Activated B cell treated with CpG ODN at 0.5 μM for 24 hours (primary cell): ENCODE data around the gene ECEL1. TPM values are rescaled to one million over a fixed set of nuclear protein-coding genes. Genes with fewer than 3 reads are reported as not detected.

Source experiments
- ATAC-seq: fragments of 200-7000 bp; cut with Tn5 transposase; one replicate; pipeline ENCODE4 v1.10.0; 2021; ENCODE audit warnings: low read depth, mild to moderate bottlenecking, moderate library complexity
- CTCF ChIA-PET: fragments of 350-600 bp; sonication (Branson Sonifier 250); formaldehyde crosslinking; loops from one replicate; lab custom pipeline; 2021; ENCODE audit warnings: antibody characterized with exemption; lab: Charles Lee
- POLR2A ChIA-PET: fragments of 350-600 bp; sonication (Branson Sonifier 250); formaldehyde crosslinking; loops from one replicate; lab custom pipeline; 2021; ENCODE audit warnings: antibody characterized with exemption; lab: Charles Lee
- DNase-seq: peaks from one replicate; pipeline ENCODE4 v3.0.0; 2022
- H3K27ac Mint-ChIP-seq: one replicate; pipeline ENCODE4 v1.8.0; 2020; ENCODE audit warnings: mixed read lengths
- H3K27me3 Mint-ChIP-seq: one replicate; pipeline ENCODE4 v1.8.0; 2021; ENCODE audit warnings: mixed read lengths
- H3K36me3 Mint-ChIP-seq: one replicate; pipeline ENCODE4 v1.8.0; 2021; ENCODE audit warnings: low read depth, mixed read lengths
- H3K4me1 Mint-ChIP-seq: one replicate; pipeline ENCODE4 v1.8.0; 2021; ENCODE audit warnings: mixed read lengths
- H3K4me3 Mint-ChIP-seq: one replicate; pipeline ENCODE4 v1.8.0; 2020; ENCODE audit warnings: mild to moderate bottlenecking, mixed read lengths
- H3K9me3 Mint-ChIP-seq: one replicate; pipeline ENCODE4 v1.8.0; 2020; ENCODE audit warnings: mixed read lengths
- intact Hi-C: fragments of 100-400 bp; cut with micrococcal nuclease; formaldehyde crosslinking; loops from one replicate; pipeline ENCODE4 v1.15.1; 2024
- total RNA-seq: library from RNA; stranded (reverse); gene quantifications from 2 replicates; pipeline ENCODE4 v1.2.3, GENCODE V29; 2022
- TF ChIP-seq, protein P1 (sequence below): fragments of 200-600 bp; IDR thresholded peaks from one replicate; pipeline ENCODE4 v1.8.0; 2022; ENCODE audit warnings: antibody characterized with exemption, mild to moderate bottlenecking

ECEL1 gene
- total RNA-seq, 1 donor from 2014 or later: not detected

DNA sequence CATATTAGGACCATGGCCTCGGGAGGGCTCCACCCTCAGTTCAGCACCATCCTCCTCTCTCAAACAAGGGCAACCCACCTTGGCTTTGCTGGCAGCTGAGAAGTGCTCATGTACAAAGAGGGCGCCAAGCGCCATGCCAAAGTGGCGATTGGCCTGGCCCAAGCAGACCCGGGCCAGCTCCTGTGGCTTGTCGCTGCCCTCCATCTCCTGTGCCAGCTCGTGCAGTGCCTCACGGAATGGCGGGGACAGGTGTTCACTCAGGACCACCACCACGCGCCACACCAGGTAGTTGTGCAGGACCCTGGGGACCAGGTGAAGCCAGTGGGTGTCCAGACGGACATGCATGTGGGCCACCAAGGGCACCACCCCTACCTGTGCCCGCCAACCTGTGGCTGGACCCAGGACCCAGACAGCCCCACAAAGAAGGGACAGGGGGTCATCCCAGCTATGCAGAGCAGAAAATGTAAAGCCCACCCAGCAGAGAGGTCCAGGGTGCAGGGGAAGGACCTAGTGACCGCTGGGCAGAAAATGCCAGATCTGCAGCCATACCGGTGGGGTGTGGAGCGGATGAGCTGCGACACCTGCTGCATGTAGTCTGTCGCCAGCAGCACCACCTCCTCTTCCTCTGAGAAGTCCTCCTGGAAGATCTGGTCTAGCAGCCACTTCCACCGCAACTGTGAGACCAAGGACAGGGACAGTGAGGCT is 3.6 kb downstream of the ECEL1 start:
- ATAC-seq: no peak

DNA sequence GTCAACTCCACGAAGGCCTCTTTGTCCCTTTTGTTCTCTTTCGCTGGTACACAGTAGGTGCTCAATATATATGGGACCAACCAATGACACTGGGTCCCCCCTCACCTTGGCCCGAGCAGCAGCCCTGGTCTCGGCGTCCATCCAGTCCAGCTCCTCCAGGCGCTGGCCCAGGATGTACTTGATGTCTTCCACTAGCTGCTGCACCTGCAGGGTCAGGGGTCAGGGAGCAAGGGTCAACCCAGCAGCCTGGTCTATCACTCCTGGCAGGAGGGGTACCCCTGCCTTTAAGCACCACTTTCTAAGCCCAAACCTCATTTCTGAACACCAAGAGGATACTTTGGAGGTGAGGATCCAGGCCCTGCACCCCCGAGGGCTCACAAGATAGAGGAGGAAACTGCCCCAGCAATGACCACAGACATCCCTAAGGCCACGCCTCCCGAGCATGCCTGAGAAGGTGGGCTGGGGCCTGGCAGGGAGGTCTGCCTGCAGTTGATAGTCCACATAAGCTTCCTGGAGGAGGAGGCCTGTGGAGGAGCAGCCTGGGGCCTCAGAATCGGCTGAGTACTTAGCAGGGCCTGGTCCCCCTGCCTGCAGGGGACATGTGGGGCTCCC is 4.2 kb downstream of the ECEL1 start:
- Mint-ChIP-seq H3K27ac (no peak overlapping the region), H3K4me3 (no peak overlapping the region), H3K9me3 (no peaks in the 10 kb centered on the region), H3K36me3 (no peaks in the 10 kb centered on the region), H3K4me1 (peaks cover 12% of the 10 kb centered on the region), H3K27me3 (peaks cover 26% of the 10 kb centered on the region)
- POLR2A ChIA-PET: no interaction called here
- TF ChIP-seq, protein P1, sequence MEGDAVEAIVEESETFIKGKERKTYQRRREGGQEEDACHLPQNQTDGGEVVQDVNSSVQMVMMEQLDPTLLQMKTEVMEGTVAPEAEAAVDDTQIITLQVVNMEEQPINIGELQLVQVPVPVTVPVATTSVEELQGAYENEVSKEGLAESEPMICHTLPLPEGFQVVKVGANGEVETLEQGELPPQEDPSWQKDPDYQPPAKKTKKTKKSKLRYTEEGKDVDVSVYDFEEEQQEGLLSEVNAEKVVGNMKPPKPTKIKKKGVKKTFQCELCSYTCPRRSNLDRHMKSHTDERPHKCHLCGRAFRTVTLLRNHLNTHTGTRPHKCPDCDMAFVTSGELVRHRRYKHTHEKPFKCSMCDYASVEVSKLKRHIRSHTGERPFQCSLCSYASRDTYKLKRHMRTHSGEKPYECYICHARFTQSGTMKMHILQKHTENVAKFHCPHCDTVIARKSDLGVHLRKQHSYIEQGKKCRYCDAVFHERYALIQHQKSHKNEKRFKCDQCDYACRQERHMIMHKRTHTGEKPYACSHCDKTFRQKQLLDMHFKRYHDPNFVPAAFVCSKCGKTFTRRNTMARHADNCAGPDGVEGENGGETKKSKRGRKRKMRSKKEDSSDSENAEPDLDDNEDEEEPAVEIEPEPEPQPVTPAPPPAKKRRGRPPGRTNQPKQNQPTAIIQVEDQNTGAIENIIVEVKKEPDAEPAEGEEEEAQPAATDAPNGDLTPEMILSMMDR: no peak
- no peak for ATAC-seq
- intact Hi-C loops: no loop called here
- CTCF ChIA-PET: no interaction called here
- no peak for DNase-seq

More for the DNA sequence above, 3.6 kb downstream of the ECEL1 start:
- Mint-ChIP-seq H3K27me3 (peaks cover 32% of the 10 kb centered on the region), H3K4me3 (no peak overlapping the region), H3K36me3 (no peaks in the 10 kb centered on the region), H3K4me1 (peaks cover 15% of the 10 kb centered on the region), H3K9me3 (no peaks in the 10 kb centered on the region), H3K27ac (no peak overlapping the region)
- DNase-seq: no peak
- TF ChIP-seq, protein P1: no peak
- POLR2A ChIA-PET: no interaction called here
- CTCF ChIA-PET: no interaction called here
- intact Hi-C loops: no loop called here

DNA sequence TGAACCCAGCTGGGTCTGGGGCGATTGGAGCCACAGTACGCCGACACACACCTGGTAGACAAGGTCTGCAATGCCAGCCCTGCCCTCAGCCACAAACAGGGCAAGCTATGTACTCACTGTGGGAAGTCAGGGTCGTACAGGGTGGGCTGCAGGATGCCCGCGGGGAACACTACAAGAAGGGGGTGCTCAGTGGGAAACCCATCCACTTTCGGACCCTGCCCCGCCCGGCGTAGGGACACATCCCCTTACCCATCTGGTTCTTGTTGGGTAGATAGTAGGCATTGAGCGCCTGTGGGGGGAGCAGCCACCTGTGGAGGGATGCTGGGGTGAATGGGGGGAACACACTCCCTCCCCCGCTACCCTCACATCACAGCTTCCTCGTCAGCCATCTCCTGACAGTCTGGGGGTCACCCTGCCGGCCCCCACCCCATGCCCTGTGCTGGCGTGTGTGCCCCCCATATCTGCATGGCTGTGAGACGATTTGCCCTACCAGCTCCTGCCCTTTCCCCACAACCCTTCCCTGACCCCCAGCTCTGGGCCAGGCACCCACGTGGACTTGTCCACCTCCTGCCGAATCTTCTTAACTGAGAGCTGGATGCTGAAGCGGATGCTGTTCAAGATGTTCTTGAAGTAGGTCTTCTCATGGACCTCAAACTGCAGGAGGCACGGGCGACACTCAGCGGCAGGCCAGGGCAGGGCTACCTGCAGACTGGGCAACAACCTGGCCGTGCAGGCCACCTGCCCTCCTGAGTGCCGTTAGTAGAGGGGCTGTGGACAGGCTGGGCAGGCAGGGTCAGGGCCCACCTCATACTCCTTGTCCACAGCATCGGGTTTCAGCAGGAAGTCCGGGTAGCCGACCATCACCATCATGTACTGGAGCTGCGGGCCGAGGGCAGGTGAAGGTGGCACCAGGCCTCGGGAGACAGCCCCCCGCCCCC is 5.1 kb downstream of the ECEL1 start:
- intact Hi-C loops: no loop called here
- Mint-ChIP-seq H3K27ac (no peak overlapping the region), H3K4me1 (peaks cover 10% of the 10 kb centered on the region), H3K36me3 (no peaks in the 10 kb centered on the region), H3K4me3 (no peak overlapping the region), H3K9me3 (no peaks in the 10 kb centered on the region), H3K27me3 (peaks cover 26% of the 10 kb centered on the region)
- TF ChIP-seq, protein P1: no peak
- DNase-seq (no peak), ATAC-seq (no peak)
- ChIA-PET POLR2A (no interaction called here), CTCF (interaction anchor here (0.7 kb wide), 1 partner anchor 32 kb away, joined by 3 read pairs; no protein-coding TSS in a partner anchor)

DNA sequence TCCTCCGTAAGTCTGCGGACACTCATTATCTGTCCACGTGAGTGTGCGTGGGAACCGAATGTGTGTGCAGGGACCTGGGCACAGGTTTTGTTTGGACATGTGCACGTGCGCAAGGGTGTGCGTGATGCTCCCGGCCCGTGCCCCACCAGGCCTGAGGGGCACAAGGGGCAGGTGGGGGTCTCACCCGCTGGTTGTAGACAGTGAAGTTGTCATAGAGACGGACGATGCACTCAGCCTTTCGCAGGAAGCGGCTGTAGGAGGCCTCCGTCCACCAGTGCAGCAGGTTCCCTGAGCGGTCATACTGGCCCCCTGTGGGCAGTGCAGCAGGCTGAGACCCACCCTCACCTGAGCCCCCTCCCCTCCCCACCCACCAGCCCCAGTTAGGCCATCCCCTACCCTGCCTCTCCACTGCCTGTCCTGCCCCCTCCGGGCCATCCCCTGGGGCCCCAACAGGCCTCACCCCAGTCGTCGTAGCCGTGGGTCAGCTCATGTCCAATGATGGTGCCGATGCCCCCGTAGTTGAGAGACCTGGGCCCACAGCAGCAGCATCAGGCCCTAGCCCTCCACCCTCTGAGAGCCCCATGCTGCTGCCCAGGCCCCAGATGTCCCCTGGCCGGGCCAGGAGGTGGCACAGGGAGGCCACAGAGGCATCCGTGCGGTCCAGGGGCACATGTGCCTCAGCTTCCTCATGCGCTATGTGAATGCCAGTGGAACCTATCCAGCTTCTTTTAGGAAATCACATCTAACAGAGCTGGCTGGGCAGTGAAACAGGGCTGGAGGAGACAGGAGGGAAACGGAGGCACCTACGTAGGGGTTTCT is 6.1 kb downstream of the ECEL1 start:
- no peak for DNase-seq
- TF ChIP-seq, protein P1: no peak
- ATAC-seq: no peak
- peaks cover 5% of the 10 kb centered on the region for H3K4me1 Mint-ChIP-seq
- intact Hi-C loops: no loop called here
- peaks cover 26% of the 10 kb centered on the region for H3K27me3 Mint-ChIP-seq
- ChIA-PET CTCF (interaction anchor here (0.7 kb wide), 1 partner anchor 31 kb away, joined by 3 read pairs; no protein-coding TSS in a partner anchor), POLR2A (no interaction called here)
- no peak overlapping the region for H3K27ac Mint-ChIP-seq
- H3K9me3 Mint-ChIP-seq: no peaks in the 10 kb centered on the region
- no peaks in the 10 kb centered on the region for H3K36me3 Mint-ChIP-seq
- no peak overlapping the region for H3K4me3 Mint-ChIP-seq
